Coronary artery (tissue), 2 donors: Measurements from ENCODE around the gene LARGE1.

Source experiments
- DNase-seq: peaks from one replicate; pipeline ENCODE4 v3.0.0-alpha.2; 2017; ENCODE audit warnings: low spot score
- H3K27ac ChIP-seq, 2 donors: fragments of 200-600 bp; sonication (generic); one replicate each; pipeline ENCODE4 v1.5.1; 2016 to 2019
- H3K4me3 ChIP-seq: fragments of 200-600 bp; sonication (generic); 2 replicates; pipeline ENCODE4 v1.5.1; 2016; ENCODE audit warnings: mild to moderate bottlenecking, moderate library complexity
- CTCF ChIP-seq: fragments of 200-600 bp; sonication (generic); IDR thresholded peaks from one replicate; pipeline ENCODE4 v1.5.1; 2019; ENCODE audit warnings: antibody characterized with exemption

Gene LARGE1

DNA sequence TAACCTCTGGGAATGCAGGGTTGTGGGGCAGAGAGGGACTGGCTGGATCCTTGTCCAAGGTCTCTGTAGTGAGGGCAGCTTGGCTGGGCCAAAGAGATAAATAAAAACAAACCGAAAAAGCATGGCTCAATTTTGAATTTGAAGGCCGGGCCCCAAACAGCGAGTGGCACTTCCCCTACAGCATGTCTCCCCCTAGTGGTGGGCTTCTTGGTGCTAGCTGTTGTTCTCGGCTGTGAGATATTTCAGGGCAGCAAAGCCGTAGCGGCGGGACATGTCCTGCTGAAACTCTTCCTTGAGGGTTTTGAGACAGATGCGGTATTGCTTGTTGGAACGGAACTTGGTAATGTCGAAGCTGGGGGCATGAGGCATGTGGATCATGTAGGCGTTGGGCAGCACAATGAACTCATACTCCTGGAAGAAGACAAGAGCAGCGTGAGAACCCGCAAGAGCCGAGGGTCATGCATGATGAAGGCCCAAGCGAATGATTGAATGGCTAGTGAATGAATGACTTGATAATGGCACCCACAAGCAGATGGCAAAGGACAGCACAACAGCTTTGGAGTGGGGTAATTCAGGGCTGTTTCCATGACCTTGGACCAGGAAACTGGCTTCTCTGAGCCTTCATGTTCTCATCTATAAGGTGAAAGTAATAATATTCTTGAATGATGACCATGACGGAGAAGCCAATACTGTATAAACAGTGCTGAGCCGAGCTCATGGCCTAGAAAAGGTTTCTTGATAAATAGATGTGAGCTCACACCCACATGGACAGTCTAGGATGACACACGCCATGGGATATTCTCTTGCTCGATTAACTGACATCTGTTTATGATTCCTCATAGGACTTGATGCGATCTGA is 645.8 kb downstream of the LARGE1 start:
- Histone ChIP-seq H3K27ac (no peak overlapping the region), H3K4me3 (no peak overlapping the region)
- no peak for TF ChIP-seq CTCF
- DNase-seq = no peak

- DNase-seq = no peak
- no peak for TF ChIP-seq CTCF
- Histone ChIP-seq H3K27ac (no peak overlapping the region), H3K4me3 (no peak overlapping the region)
Measured at GRCh38 chr22:33272871-33273270, 647.4 kb downstream of the LARGE1 start.

GRCh38 chr22:33272180-33272579 is 648.1 kb downstream of the LARGE1 start:
- Histone ChIP-seq H3K27ac (no peak overlapping the region), H3K4me3 (no peak overlapping the region)
- TF ChIP-seq CTCF = no peak
- DNase-seq = no peak

- H3K4me3 ChIP-seq = no peak overlapping the region
- peak; percentile 83 for DNase-seq
- TF ChIP-seq CTCF = no peak
- peak overlapping the region in 1 of 2 donors; percentile 19 for H3K27ac ChIP-seq
Measured at GRCh38 chr22:33271390-33272161, 648.7 kb downstream of the LARGE1 start.

DNA sequence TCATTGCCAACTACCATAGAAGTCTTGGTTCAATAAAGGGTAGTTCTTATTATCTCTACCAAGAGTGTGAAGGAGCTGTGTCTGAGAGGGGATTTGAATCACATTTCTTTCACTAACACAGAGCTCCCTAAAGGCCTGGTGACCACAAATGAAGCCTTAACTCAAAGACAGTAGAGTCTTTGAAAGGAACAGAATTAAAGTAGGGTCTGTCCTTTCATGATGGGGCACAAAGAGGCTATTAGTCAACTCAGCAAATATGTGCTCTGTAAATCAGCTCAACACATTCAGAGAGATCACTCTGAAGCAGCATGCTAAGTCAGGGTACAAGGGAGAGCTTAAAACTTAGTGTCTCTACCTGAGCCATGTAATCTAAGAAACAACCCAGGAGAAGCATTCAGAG is 649.7 kb downstream of the LARGE1 start:
- DNase-seq = no peak
- H3K4me3 ChIP-seq = no peak overlapping the region
- no peak overlapping the region for H3K27ac ChIP-seq
- no peak for TF ChIP-seq CTCF

- no peak for DNase-seq
- H3K27ac ChIP-seq = no peak overlapping the region
- no peak for TF ChIP-seq CTCF
- H3K4me3 ChIP-seq = no peak overlapping the region
Measured at GRCh38 chr22:33261699-33262098, 658.6 kb downstream of the LARGE1 start.

DNA sequence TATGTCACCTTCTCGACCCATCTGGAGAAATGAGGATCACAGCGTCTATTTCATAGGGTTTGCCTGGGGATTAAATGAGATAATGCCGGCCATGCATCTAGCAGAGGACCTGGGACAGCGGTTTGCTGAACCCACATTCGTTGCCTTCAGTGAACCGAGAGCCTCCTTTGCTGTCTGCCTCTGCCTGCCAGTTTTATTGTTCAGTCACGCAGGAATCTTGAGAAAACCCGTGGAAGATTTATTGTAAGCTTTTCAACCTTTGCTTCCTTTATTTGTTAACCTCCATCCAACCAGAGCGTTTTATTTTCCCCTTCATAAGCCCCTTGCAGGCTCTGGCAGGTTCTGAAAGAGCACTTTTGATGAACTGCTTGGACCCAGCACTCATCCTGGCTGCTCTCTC is 659.8 kb downstream of the LARGE1 start:
- DNase-seq = no peak
- Histone ChIP-seq H3K27ac (no peak overlapping the region), H3K4me3 (no peak overlapping the region)
- no peak for TF ChIP-seq CTCF
